Measurements from ENCODE around the gene SLCO3A1. TPM values are rescaled to one million over a fixed set of nuclear protein-coding genes. Genes with fewer than 3 reads are reported as not detected.

The SLCO3A1 gene
- total and polyA plus RNA-seq, 9 donors, result 1.7 to 8.6 (median 4.5) TPM

- no peaks in the 10 kb centered on the region for H3K4me1 ChIP-seq (ENCODE audit: control insufficient read depth, insufficient read depth, low read length)
- no peaks in the 10 kb centered on the region for H3K36me3 ChIP-seq (ENCODE audit: control insufficient read depth, insufficient read depth, low read length)
- H3K27me3 ChIP-seq (ENCODE audit: control insufficient read depth, insufficient read depth, low read length), result no peaks in the 10 kb centered on the region
- no peak overlapping the region for H3K4me3 ChIP-seq (ENCODE audit: low read length)
- 71% methylated on average over 5 of the region's 6 CpGs for WGBS (ENCODE audit: insufficient coverage)
- no peak overlapping the region for H3K27ac ChIP-seq (ENCODE audit: low read length)
- no peak for DNase-seq
- H3K9me3 ChIP-seq (replicated peaks; ENCODE audit: control insufficient read depth, low read depth, low read length), result no peaks in the 10 kb centered on the region
Observed at GRCh38 chr15:92158426-92158825, 304.9 kb downstream of the SLCO3A1 start.

GRCh38 chr15:92159481-92159880 is 306.0 kb downstream of the SLCO3A1 start:
- H3K9me3 ChIP-seq (replicated peaks; ENCODE audit: control insufficient read depth, low read depth, low read length), result no peaks in the 10 kb centered on the region
- H3K4me3 ChIP-seq (ENCODE audit: low read length), result no peak overlapping the region
- H3K27ac ChIP-seq (ENCODE audit: low read length), result no peak overlapping the region
- no CpG with 5 or more reads among the region's 2 CpGs for WGBS (ENCODE audit: insufficient coverage)
- no peaks in the 10 kb centered on the region for H3K36me3 ChIP-seq (ENCODE audit: control insufficient read depth, insufficient read depth, low read length)
- no peaks in the 10 kb centered on the region for H3K27me3 ChIP-seq (ENCODE audit: control insufficient read depth, insufficient read depth, low read length)
- no peaks in the 10 kb centered on the region for H3K4me1 ChIP-seq (ENCODE audit: control insufficient read depth, insufficient read depth, low read length)
- DNase-seq, result no peak

GRCh38 chr15:92159906-92160841 is 306.7 kb downstream of the SLCO3A1 start:
- H3K27me3 ChIP-seq (ENCODE audit: control insufficient read depth, insufficient read depth, low read length), result no peaks in the 10 kb centered on the region
- no peak for DNase-seq
- no peak overlapping the region for H3K27ac ChIP-seq (ENCODE audit: low read length)
- H3K4me3 ChIP-seq (ENCODE audit: low read length), result no peak overlapping the region
- 38% methylated on average over 4 of the region's 15 CpGs for WGBS (ENCODE audit: insufficient coverage)
- no peaks in the 10 kb centered on the region for H3K9me3 ChIP-seq (replicated peaks; ENCODE audit: control insufficient read depth, low read depth, low read length)
- H3K36me3 ChIP-seq (ENCODE audit: control insufficient read depth, insufficient read depth, low read length), result no peaks in the 10 kb centered on the region
- H3K4me1 ChIP-seq (ENCODE audit: control insufficient read depth, insufficient read depth, low read length), result no peaks in the 10 kb centered on the region

- Histone ChIP-seq H3K27ac (ENCODE audit: low read length) (no peak overlapping the region), H3K4me3 (ENCODE audit: low read length) (no peak overlapping the region), H3K36me3 (ENCODE audit: control insufficient read depth, insufficient read depth, low read length) (no peaks in the 10 kb centered on the region), H3K9me3 (replicated peaks; ENCODE audit: control insufficient read depth, low read depth, low read length) (no peaks in the 10 kb centered on the region), H3K27me3 (ENCODE audit: control insufficient read depth, insufficient read depth, low read length) (no peaks in the 10 kb centered on the region), H3K4me1 (ENCODE audit: control insufficient read depth, insufficient read depth, low read length) (no peaks in the 10 kb centered on the region)
- no peak for DNase-seq
- WGBS (ENCODE audit: insufficient coverage), result 80% methylated on average over 3 of the region's 6 CpGs
Observed at GRCh38 chr15:92161039-92161670, 307.6 kb downstream of the SLCO3A1 start.

- Histone ChIP-seq H3K4me3 (ENCODE audit: low read length) (no peak overlapping the region), H3K4me1 (ENCODE audit: control insufficient read depth, insufficient read depth, low read length) (no peaks in the 10 kb centered on the region), H3K9me3 (replicated peaks; ENCODE audit: control insufficient read depth, low read depth, low read length) (no peaks in the 10 kb centered on the region), H3K27ac (ENCODE audit: low read length) (no peak overlapping the region), H3K27me3 (ENCODE audit: control insufficient read depth, insufficient read depth, low read length) (no peaks in the 10 kb centered on the region), H3K36me3 (ENCODE audit: control insufficient read depth, insufficient read depth, low read length) (no peaks in the 10 kb centered on the region)
- no peak for DNase-seq
- 90% methylated on average over 11 of the region's 17 CpGs for WGBS (ENCODE audit: insufficient coverage)
Observed at GRCh38 chr15:92162657-92163056, 309.1 kb downstream of the SLCO3A1 start.

GRCh38 chr15:92163641-92164040 is 310.1 kb downstream of the SLCO3A1 start:
- no peak overlapping the region for H3K27ac ChIP-seq (ENCODE audit: low read length)
- no peak for DNase-seq
- no peak overlapping the region for H3K4me3 ChIP-seq (ENCODE audit: low read length)
- 71% methylated on average over 4 of the region's 10 CpGs for WGBS (ENCODE audit: insufficient coverage)
- H3K36me3 ChIP-seq (ENCODE audit: control insufficient read depth, insufficient read depth, low read length), result no peaks in the 10 kb centered on the region
- no peaks in the 10 kb centered on the region for H3K4me1 ChIP-seq (ENCODE audit: control insufficient read depth, insufficient read depth, low read length)
- H3K9me3 ChIP-seq (replicated peaks; ENCODE audit: control insufficient read depth, low read depth, low read length), result no peaks in the 10 kb centered on the region
- no peaks in the 10 kb centered on the region for H3K27me3 ChIP-seq (ENCODE audit: control insufficient read depth, insufficient read depth, low read length)

- Histone ChIP-seq H3K4me1 (ENCODE audit: control insufficient read depth, insufficient read depth, low read length) (no peaks in the 10 kb centered on the region), H3K36me3 (ENCODE audit: control insufficient read depth, insufficient read depth, low read length) (no peaks in the 10 kb centered on the region), H3K9me3 (replicated peaks; ENCODE audit: control insufficient read depth, low read depth, low read length) (no peaks in the 10 kb centered on the region), H3K27me3 (ENCODE audit: control insufficient read depth, insufficient read depth, low read length) (no peaks in the 10 kb centered on the region), H3K27ac (ENCODE audit: low read length) (no peak overlapping the region), H3K4me3 (ENCODE audit: low read length) (no peak overlapping the region)
- WGBS (ENCODE audit: insufficient coverage), result 94% methylated on average over 3 of the region's 10 CpGs
- no peak for DNase-seq
Observed at GRCh38 chr15:92164327-92165000, 311.0 kb downstream of the SLCO3A1 start.

GRCh38 chr15:92165001-92165346 is 311.5 kb downstream of the SLCO3A1 start:
- Histone ChIP-seq H3K36me3 (ENCODE audit: control insufficient read depth, insufficient read depth, low read length) (no peaks in the 10 kb centered on the region), H3K4me1 (ENCODE audit: control insufficient read depth, insufficient read depth, low read length) (no peaks in the 10 kb centered on the region), H3K27me3 (ENCODE audit: control insufficient read depth, insufficient read depth, low read length) (no peaks in the 10 kb centered on the region), H3K4me3 (ENCODE audit: low read length) (no peak overlapping the region), H3K9me3 (replicated peaks; ENCODE audit: control insufficient read depth, low read depth, low read length) (no peaks in the 10 kb centered on the region), H3K27ac (ENCODE audit: low read length) (no peak overlapping the region)
- no peak for DNase-seq
- 83% methylated on average over 3 of the region's 4 CpGs for WGBS (ENCODE audit: insufficient coverage)

- DNase-seq, result no peak
- Histone ChIP-seq H3K27me3 (ENCODE audit: control insufficient read depth, insufficient read depth, low read length) (peaks cover 2% of the 10 kb centered on the region), H3K27ac (ENCODE audit: low read length) (no peak overlapping the region), H3K36me3 (ENCODE audit: control insufficient read depth, insufficient read depth, low read length) (no peaks in the 10 kb centered on the region), H3K9me3 (replicated peaks; ENCODE audit: control insufficient read depth, low read depth, low read length) (no peaks in the 10 kb centered on the region), H3K4me1 (ENCODE audit: control insufficient read depth, insufficient read depth, low read length) (no peaks in the 10 kb centered on the region), H3K4me3 (ENCODE audit: low read length) (no peak overlapping the region)
- 56% methylated on average over 3 of the region's 7 CpGs for WGBS (ENCODE audit: insufficient coverage)
Observed at GRCh38 chr15:92166029-92166428, 312.5 kb downstream of the SLCO3A1 start.

- H3K36me3 ChIP-seq (ENCODE audit: control insufficient read depth, insufficient read depth, low read length), result no peaks in the 10 kb centered on the region
- WGBS (ENCODE audit: insufficient coverage), result 80% methylated on average over 6 of the region's 8 CpGs
Observed at GRCh38 chr15:92166751-92167405, 313.4 kb downstream of the SLCO3A1 start.

More at GRCh38 chr15:92166751-92167405, 313.4 kb downstream of the SLCO3A1 start:
- Histone ChIP-seq H3K27ac (ENCODE audit: low read length) (no peak overlapping the region), H3K4me1 (ENCODE audit: control insufficient read depth, insufficient read depth, low read length) (no peaks in the 10 kb centered on the region), H3K27me3 (ENCODE audit: control insufficient read depth, insufficient read depth, low read length) (peaks cover 4% of the 10 kb centered on the region), H3K9me3 (replicated peaks; ENCODE audit: control insufficient read depth, low read depth, low read length) (no peaks in the 10 kb centered on the region), H3K4me3 (ENCODE audit: low read length) (no peak overlapping the region)
- peak; percentile 10 for DNase-seq
